AG04449 (cell line): ENCODE results near the gene P2RX7.

Source experiments
- CTCF ChIA-PET: fragments of 350-600 bp; formaldehyde crosslinking; extraction: SDS; loops from one replicate; lab custom pipeline; 2021; ENCODE audit warnings: antibody characterized with exemption; lab: Yijun Ruan, JAX
- POLR2A ChIA-PET: fragments of 400-600, 350-600 bp; formaldehyde crosslinking; extraction: SDS; loops from one replicate; lab custom pipeline; 2020; ENCODE audit warnings: antibody characterized with exemption, inconsistent platforms; lab: Yijun Ruan, JAX
- DNase-seq: peaks from one replicate; pipeline ENCODE4 v3.0.0-alpha.2; 2010; ENCODE audit warnings: low read depth, low spot score
- H3K4me3 ChIP-seq: 2 replicates; pipeline ENCODE4 v1.5.1; 2011; ENCODE audit warnings: low read depth, mild to moderate bottlenecking, control low read depth, low read length
- CTCF ChIP-seq: IDR thresholded peaks from one replicate; pipeline ENCODE4 v1.5.1; 2011; ENCODE audit warnings: mild to moderate bottlenecking, moderate library complexity, low read length, control low read depth, inconsistent platforms; ENCODE audit not compliant: insufficient read depth; ENCODE audit errors: missing control alignments

Gene P2RX7

GRCh38 chr12:121087467-121088194 is 45.0 kb upstream of the P2RX7 start:
- ChIA-PET POLR2A (no interaction called here), CTCF (no interaction called here)
- no peak for TF ChIP-seq CTCF
- no peak overlapping the region for H3K4me3 ChIP-seq
- DNase-seq: no peak

DNA sequence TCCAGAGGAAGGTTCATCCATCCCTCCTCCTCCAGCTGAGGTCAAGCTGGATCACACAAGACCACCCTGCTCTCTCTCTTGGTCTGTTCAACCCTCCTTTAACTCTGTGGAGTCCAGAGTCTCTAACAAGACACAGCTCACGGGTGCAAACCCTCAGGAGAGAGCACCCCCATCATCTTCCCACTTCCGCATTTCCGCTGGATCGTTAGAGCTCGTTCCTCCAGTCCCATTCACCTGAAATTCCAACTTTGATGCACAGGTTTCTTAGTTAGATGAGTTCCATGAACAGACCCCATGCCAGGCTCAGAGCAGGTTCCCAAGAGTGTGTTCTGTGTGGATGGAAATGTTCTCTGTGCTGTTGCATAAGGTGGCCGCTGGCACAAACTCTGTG is 44.5 kb upstream of the P2RX7 start:
- no peak overlapping the region for H3K4me3 ChIP-seq
- no peak for DNase-seq
- ChIA-PET POLR2A (no interaction called here), CTCF (no interaction called here)
- TF ChIP-seq CTCF: no peak

GRCh38 chr12:121089031-121089812 is 43.5 kb upstream of the P2RX7 start:
- H3K4me3 ChIP-seq: no peak overlapping the region
- no peak for DNase-seq
- ChIA-PET CTCF (no interaction called here), POLR2A (no interaction called here)
- no peak for TF ChIP-seq CTCF

DNA sequence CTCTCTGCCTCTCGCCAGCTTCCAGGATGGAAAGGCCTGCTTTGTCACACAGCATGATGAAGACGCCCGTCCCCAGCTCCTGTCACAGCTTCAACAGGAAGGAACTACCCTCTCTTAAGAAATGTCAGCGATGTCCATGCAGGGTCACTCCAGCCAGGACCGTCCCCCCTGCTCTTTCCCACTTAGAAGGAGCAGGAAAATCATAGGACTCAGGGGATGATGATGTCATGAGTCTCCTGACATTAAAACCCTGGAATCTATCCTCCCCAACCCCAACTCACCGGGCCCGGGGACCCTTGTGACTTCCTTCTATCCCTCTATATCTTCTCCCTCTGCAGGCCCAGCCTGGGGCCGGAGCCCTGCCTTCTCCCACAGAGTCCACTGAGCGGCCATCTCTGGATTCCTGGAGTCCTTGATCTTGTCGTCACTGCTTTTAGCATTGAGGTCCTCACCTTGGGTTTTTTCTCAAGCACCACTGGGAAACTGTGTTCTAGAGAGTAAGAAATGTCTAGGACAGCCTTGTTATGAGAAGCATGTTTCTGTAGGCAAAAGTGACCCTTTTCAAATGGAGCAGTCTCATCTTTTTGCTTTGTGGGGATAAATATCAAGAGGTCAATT is 42.8 kb upstream of the P2RX7 start:
- CTCF ChIA-PET: no interaction called here
- no peak for DNase-seq
- no peak overlapping the region for H3K4me3 ChIP-seq
- POLR2A ChIA-PET: no interaction called here
- no peak for TF ChIP-seq CTCF

- no peak for TF ChIP-seq CTCF
- ChIA-PET CTCF (interaction anchor here (2.1 kb wide), 1 partner anchor 31 kb away, joined by 8 read pairs; no protein-coding TSS in a partner anchor), POLR2A (no interaction called here)
- no peak overlapping the region for H3K4me3 ChIP-seq
- DNase-seq: no peak
These were observed 41.8 kb upstream of the P2RX7 start for GRCh38 chr12:121090586-121091514.
